Natural killer cell treated with Interleukin-12 subunit alpha and Interleukin-12 subunit beta and Interleukin-15 and Interleukin-18, amount 100 ng/mL, for 72 hours (primary cell): Measurements from ENCODE around the gene TMEM178B. TPM values are rescaled to one million over a fixed set of nuclear protein-coding genes. Genes with fewer than 3 reads are reported as not detected.
"Not testable (repeated sequence)": the region's sequence is repeated elsewhere in the genome, so short reads cannot be mapped to it uniquely, and the experiment has no call there.

Experiments used
- ATAC-seq, 2 donors: fragments of 150-1000 bp; cut with Tn5 transposase in 1 of 2; sonication (Bioruptor Pico), chemical (Tn5 transposase) in 1 of 2; 2 replicates each; pipeline ENCODE4 v1.10.0; 2021
- DNase-seq: peaks from one replicate; pipeline ENCODE4 v3.0.0; 2022; ENCODE audit warnings: low spot score
- H3K27ac Mint-ChIP-seq, 2 donors: 1 replicate in 1 of 2; 2 replicates in 1 of 2; pipeline ENCODE4 v1.8.0; 2022; ENCODE audit warnings: mixed read lengths in 2 of 2, mild to moderate bottlenecking in 1 of 2, moderate library complexity in 1 of 2
- H3K27me3 Mint-ChIP-seq, 2 donors: 1 replicate in 1 of 2; 2 replicates in 1 of 2; pipeline ENCODE4 v1.8.0; 2022; ENCODE audit warnings: mixed read lengths in 2 of 2
- H3K36me3 Mint-ChIP-seq: one replicate; pipeline ENCODE4 v1.8.0; 2022; ENCODE audit warnings: mixed read lengths
- H3K4me1 Mint-ChIP-seq, 2 donors: 1 replicate in 1 of 2; 2 replicates in 1 of 2; pipeline ENCODE4 v1.8.0; 2022; ENCODE audit warnings: low read depth in 2 of 2, mixed read lengths in 2 of 2, mild to moderate bottlenecking in 1 of 2
- H3K4me3 Mint-ChIP-seq: one replicate; pipeline ENCODE4 v1.8.0; 2022; ENCODE audit warnings: mixed read lengths
- H3K9me3 Mint-ChIP-seq: 2 replicates; pipeline ENCODE4 v1.8.0; 2022; ENCODE audit warnings: mixed read lengths
- total RNA-seq, 2 donors: library from RNA; stranded (reverse); gene quantifications; one replicate each; pipeline ENCODE4 v1.2.3, GENCODE V29; 2022

The TMEM178B gene
- total RNA-seq, 2 donors from 2014 or later = 8.2 to 9.0 TPM

GRCh38 chr7:141055146-141055545, 18.7 kb upstream of the TMEM178B start:
- peak overlapping the region; percentile 83 for H3K27ac Mint-ChIP-seq
- no peak for DNase-seq
- no peak for ATAC-seq

GRCh38 chr7:141057788-141058187, 16.1 kb upstream of the TMEM178B start:
- no peak for ATAC-seq

More at GRCh38 chr7:141055146-141055545, 18.7 kb upstream of the TMEM178B start:
- Mint-ChIP-seq H3K9me3 (no peaks in the 10 kb centered on the region), H3K36me3 (no peaks in the 10 kb centered on the region), H3K4me3 (no peak overlapping the region), H3K27me3 (no peaks in the 10 kb centered on the region), H3K4me1 (peaks cover 24 to 31% of the 10 kb centered on the region in 2 donors)

GRCh38 chr7:141067856-141068255, 6.0 kb upstream of the TMEM178B start:
- H3K36me3 Mint-ChIP-seq = peaks cover 12% of the 10 kb centered on the region
- ATAC-seq, H3K27ac Mint-ChIP-seq, H3K4me3 Mint-ChIP-seq, DNase-seq, H3K9me3 Mint-ChIP-seq: not testable (repeated sequence)
- H3K4me1 Mint-ChIP-seq = peaks cover 6 to 12% of the 10 kb centered on the region in 2 donors
- H3K27me3 Mint-ChIP-seq = peaks cover 33 to 46% of the 10 kb centered on the region in 2 donors

More at GRCh38 chr7:141057788-141058187, 16.1 kb upstream of the TMEM178B start:
- no peak for DNase-seq
- peaks cover 0 to 5% of the 10 kb centered on the region in 2 donors for H3K27me3 Mint-ChIP-seq
- H3K36me3 Mint-ChIP-seq = no peaks in the 10 kb centered on the region
- no peak overlapping the region for H3K4me3 Mint-ChIP-seq
- no peaks in the 10 kb centered on the region for H3K9me3 Mint-ChIP-seq
- H3K4me1 Mint-ChIP-seq = peaks cover 16 to 23% of the 10 kb centered on the region in 2 donors
- H3K27ac Mint-ChIP-seq = peak overlapping the region in 1 of 2 donors; percentile 66

GRCh38 chr7:141071260-141071854, 2.5 kb upstream of the TMEM178B start:
- H3K4me1 Mint-ChIP-seq = peaks cover 6 to 16% of the 10 kb centered on the region in 2 donors
- H3K9me3 Mint-ChIP-seq = no peaks in the 10 kb centered on the region
- peaks cover 38 to 46% of the 10 kb centered on the region in 2 donors for H3K27me3 Mint-ChIP-seq
- peaks cover 12% of the 10 kb centered on the region for H3K36me3 Mint-ChIP-seq
- ATAC-seq = no peak
- DNase-seq = no peak
- H3K27ac Mint-ChIP-seq = peak overlapping the region in 1 of 2 donors; percentile 81
- peak overlapping the region; percentile 82 for H3K4me3 Mint-ChIP-seq

GRCh38 chr7:141071855-141072547, 1.9 kb upstream of the TMEM178B start:
- Mint-ChIP-seq H3K36me3 (peaks cover 12% of the 10 kb centered on the region), H3K9me3 (no peaks in the 10 kb centered on the region), H3K27ac (no peak overlapping the region), H3K4me1 (peaks cover 6 to 16% of the 10 kb centered on the region in 2 donors), H3K27me3 (peaks cover 38 to 46% of the 10 kb centered on the region in 2 donors), H3K4me3 (peak overlapping the region; percentile 82)
- no peak for DNase-seq
- ATAC-seq = no peak

- peak overlapping the region; percentile 82 for H3K4me3 Mint-ChIP-seq
- peak; percentile 65 to 71 for ATAC-seq
- H3K27ac Mint-ChIP-seq = no peak overlapping the region
- peaks cover 12% of the 10 kb centered on the region for H3K36me3 Mint-ChIP-seq
- peaks cover 38 to 46% of the 10 kb centered on the region in 2 donors for H3K27me3 Mint-ChIP-seq
- peak; percentile 72 for DNase-seq
- H3K4me1 Mint-ChIP-seq = peaks cover 6 to 16% of the 10 kb centered on the region in 2 donors
- H3K9me3 Mint-ChIP-seq = no peaks in the 10 kb centered on the region
Observed at GRCh38 chr7:141072548-141073172, 1.2 kb upstream of the TMEM178B start.

GRCh38 chr7:141073173-141073640, 657 bp upstream of the TMEM178B start:
- ATAC-seq = peak; percentile 78 to 81
- H3K4me1 Mint-ChIP-seq = peaks cover 6 to 16% of the 10 kb centered on the region in 2 donors
- peak overlapping the region; percentile 78 for H3K4me3 Mint-ChIP-seq
- peaks cover 37 to 43% of the 10 kb centered on the region in 2 donors for H3K27me3 Mint-ChIP-seq
- H3K27ac Mint-ChIP-seq = no peak overlapping the region
- H3K9me3 Mint-ChIP-seq = no peaks in the 10 kb centered on the region
- peaks cover 12% of the 10 kb centered on the region for H3K36me3 Mint-ChIP-seq
- DNase-seq = peak; percentile 62

- no peaks in the 10 kb centered on the region for H3K9me3 Mint-ChIP-seq
- ATAC-seq (peak; percentile 64 to 74), DNase-seq (peak; percentile 64)
- H3K36me3 Mint-ChIP-seq = peaks cover 12% of the 10 kb centered on the region
- H3K27ac Mint-ChIP-seq = peak overlapping the region in 1 of 2 donors; percentile 57
- peaks cover 6 to 16% of the 10 kb centered on the region in 2 donors for H3K4me1 Mint-ChIP-seq
- H3K27me3 Mint-ChIP-seq = peaks cover 29 to 31% of the 10 kb centered on the region in 2 donors
- peak overlapping the region; percentile 68 for H3K4me3 Mint-ChIP-seq
Observed at GRCh38 chr7:141074162-141074991, 513 bp downstream of the TMEM178B start.

GRCh38 chr7:141074997-141075396, 1.1 kb downstream of the TMEM178B start:
- Mint-ChIP-seq H3K4me3 (peak overlapping the region; percentile 68), H3K9me3 (no peaks in the 10 kb centered on the region), H3K27ac (peak overlapping the region in 1 of 2 donors; percentile 57), H3K4me1 (peaks cover 6 to 16% of the 10 kb centered on the region in 2 donors), H3K36me3 (peaks cover 6% of the 10 kb centered on the region), H3K27me3 (peaks cover 26 to 28% of the 10 kb centered on the region in 2 donors)
- no peak for DNase-seq
- no peak for ATAC-seq

GRCh38 chr7:141076377-141076776, 2.5 kb downstream of the TMEM178B start:
- Mint-ChIP-seq H3K9me3 (no peaks in the 10 kb centered on the region), H3K4me1 (peaks cover 2 to 9% of the 10 kb centered on the region in 2 donors)
- no peak for ATAC-seq

GRCh38 chr7:141079219-141079618, 5.4 kb downstream of the TMEM178B start:
- DNase-seq (no peak), ATAC-seq (no peak)
- H3K9me3 Mint-ChIP-seq = no peaks in the 10 kb centered on the region
- no peak overlapping the region for H3K4me3 Mint-ChIP-seq
- no peak overlapping the region for H3K27ac Mint-ChIP-seq
- H3K36me3 Mint-ChIP-seq = no peaks in the 10 kb centered on the region
- peaks cover 18 to 24% of the 10 kb centered on the region in 2 donors for H3K27me3 Mint-ChIP-seq
- peaks cover 0 to 4% of the 10 kb centered on the region in 2 donors for H3K4me1 Mint-ChIP-seq

More at GRCh38 chr7:141076377-141076776, 2.5 kb downstream of the TMEM178B start:
- DNase-seq = no peak
- Mint-ChIP-seq H3K4me3 (no peak overlapping the region), H3K27ac (no peak overlapping the region), H3K27me3 (peaks cover 16 to 18% of the 10 kb centered on the region in 2 donors), H3K36me3 (no peaks in the 10 kb centered on the region)

GRCh38 chr7:141089490-141089889, 15.6 kb downstream of the TMEM178B start:
- not testable (repeated sequence) for ATAC-seq, DNase-seq, H3K27ac Mint-ChIP-seq, H3K9me3 Mint-ChIP-seq, H3K4me1 Mint-ChIP-seq, H3K36me3 Mint-ChIP-seq, H3K4me3 Mint-ChIP-seq
- H3K27me3 Mint-ChIP-seq = peaks cover 16 to 20% of the 10 kb centered on the region in 2 donors
